Smooth muscle cell (in vitro differentiated cells): ENCODE results near the gene TMEM266. TPM values are rescaled to one million over a fixed set of nuclear protein-coding genes. Genes with fewer than 3 reads are reported as not detected.

Experiments
- DNase-seq: peaks from one replicate; lab custom pipeline; 2025; ENCODE audit not compliant: unreplicated experiment; lab: John Stamatoyannopoulos, UW
- H2AFZ ChIP-seq: fragments of 200-600 bp; sonication (generic); 2 replicates; pipeline ENCODE4 v1.6.0; 2016; ENCODE audit warnings: antibody characterized with exemption, low read depth, mild to moderate bottlenecking
- H3F3A ChIP-seq: fragments of 200-600 bp; sonication (generic); 2 replicates; pipeline ENCODE4 v1.6.0; 2017; ENCODE audit warnings: antibody characterized with exemption, low read depth
- H3K27ac ChIP-seq: fragments of 200-600 bp; sonication (generic); 2 replicates; pipeline ENCODE4 v1.5.1; 2016; ENCODE audit warnings: low read depth, mild to moderate bottlenecking
- H3K27me3 ChIP-seq: fragments of 200-600 bp; sonication (generic); 2 replicates; pipeline ENCODE4 v1.6.1; 2016; ENCODE audit warnings: low read depth, mild to moderate bottlenecking
- H3K36me3 ChIP-seq: fragments of 200-600 bp; sonication (generic); 2 replicates; pipeline ENCODE4 v1.5.1; 2016; ENCODE audit warnings: low read depth
- H3K4me1 ChIP-seq: fragments of 200-600 bp; sonication (generic); 2 replicates; pipeline ENCODE4 v1.5.1; 2016; ENCODE audit warnings: low read depth
- H3K4me2 ChIP-seq: fragments of 200-600 bp; sonication (generic); 2 replicates; pipeline ENCODE4 v1.6.0; 2016; ENCODE audit warnings: mild to moderate bottlenecking
- H3K4me3 ChIP-seq: fragments of 200-600 bp; sonication (generic); 2 replicates; pipeline ENCODE4 v1.5.1; 2016; ENCODE audit warnings: mild to moderate bottlenecking
- H3K79me2 ChIP-seq: fragments of 200-600 bp; sonication (generic); 2 replicates; pipeline ENCODE4 v1.6.0; 2016; ENCODE audit warnings: low read depth, mild to moderate bottlenecking
- H3K9ac ChIP-seq: fragments of 200-600 bp; sonication (generic); 2 replicates; pipeline ENCODE4 v1.6.0; 2016; ENCODE audit warnings: low read depth
- H3K9me3 ChIP-seq: fragments of 200-600 bp; sonication (generic); replicated peaks from 2 replicates; pipeline ENCODE4 v1.5.1; 2016; ENCODE audit warnings: low read depth
- H4K20me1 ChIP-seq: fragments of 200-600 bp; sonication (generic); 2 replicates; pipeline ENCODE4 v1.6.0; 2016; ENCODE audit warnings: low read depth
- WGBS: methylation state at CpG from one replicate; pipeline ENCODE4 v1.1.7; 2016; ENCODE audit warnings: low lambda C conversion rate; 5-methylcytosine and 5-hydroxymethylcytosine counted together
- polyA plus RNA-seq: library from polyadenylated mRNA; unstranded; fragments of >200 nt; fragmentation: Nextera tagmentation; extraction: Ambion mirVana; gene quantifications from 2 replicates; pipeline ENCODE4 v1.2.1, GENCODE V29; 2016
- total RNA-seq: library from RNA; depleted of rRNA; stranded (reverse); fragments of >200 nt; gene quantifications from 2 replicates; pipeline ENCODE4 v1.2.3, GENCODE V29; 2014
- TF ChIP-seq, protein P1 (sequence below): fragments of 200-600 bp; sonication (generic); IDR thresholded peaks from 2 replicates; pipeline ENCODE4 v1.5.1; 2017; ENCODE audit warnings: borderline replicate concordance, mild to moderate bottlenecking, antibody characterized with exemption; ENCODE audit not compliant: insufficient read depth, poor library complexity, severe bottlenecking

TMEM266 gene
- total and polyA plus RNA-seq, 2 experiments from 2014 or later, result 0.27 TPM; not detected in 1

DNA sequence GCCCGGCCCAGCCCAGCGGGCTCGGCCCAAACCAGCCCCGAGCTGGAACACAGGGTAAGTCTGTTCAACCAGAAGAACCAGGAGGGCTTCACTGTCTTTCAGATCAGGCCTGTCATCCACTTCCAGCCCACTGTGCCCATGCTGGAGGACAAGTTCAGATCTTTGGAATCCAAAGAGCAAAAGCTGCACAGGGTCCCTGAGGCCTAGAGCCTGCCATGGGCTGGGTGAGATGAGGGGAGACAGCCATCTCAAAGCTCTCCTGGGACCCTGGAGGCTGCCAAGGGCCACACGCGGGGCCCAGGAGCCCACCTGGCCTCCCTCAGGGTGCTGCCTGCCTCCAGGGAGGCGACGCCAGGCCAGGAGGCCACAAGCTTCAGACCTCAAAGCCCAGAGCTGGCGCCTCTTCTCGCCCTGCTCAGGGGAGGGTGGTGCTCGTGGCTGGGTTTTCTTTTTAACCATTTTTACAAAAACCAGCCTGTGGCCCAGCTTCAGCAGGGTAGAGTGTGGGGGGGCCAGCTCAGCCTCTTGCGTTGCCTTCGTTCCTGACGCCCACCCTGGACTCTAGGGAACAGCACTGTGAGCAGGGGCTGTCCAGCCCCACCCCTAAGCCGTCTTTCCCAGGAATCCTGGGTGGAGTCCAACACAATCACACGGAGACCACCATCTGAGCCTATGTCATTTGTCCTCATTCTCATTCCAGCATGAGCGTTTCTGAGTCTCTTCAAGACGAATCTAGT is 144.5 kb downstream of the TMEM266 start:
- no peaks in the 10 kb centered on the region for H3K27me3 ChIP-seq
- H3K36me3 ChIP-seq, result no peaks in the 10 kb centered on the region
- H3K79me2 ChIP-seq, result no peaks in the 10 kb centered on the region
- H3K4me1 ChIP-seq, result no peaks in the 10 kb centered on the region
- no peaks in the 10 kb centered on the region for H3F3A ChIP-seq
- TF ChIP-seq, protein P1, sequence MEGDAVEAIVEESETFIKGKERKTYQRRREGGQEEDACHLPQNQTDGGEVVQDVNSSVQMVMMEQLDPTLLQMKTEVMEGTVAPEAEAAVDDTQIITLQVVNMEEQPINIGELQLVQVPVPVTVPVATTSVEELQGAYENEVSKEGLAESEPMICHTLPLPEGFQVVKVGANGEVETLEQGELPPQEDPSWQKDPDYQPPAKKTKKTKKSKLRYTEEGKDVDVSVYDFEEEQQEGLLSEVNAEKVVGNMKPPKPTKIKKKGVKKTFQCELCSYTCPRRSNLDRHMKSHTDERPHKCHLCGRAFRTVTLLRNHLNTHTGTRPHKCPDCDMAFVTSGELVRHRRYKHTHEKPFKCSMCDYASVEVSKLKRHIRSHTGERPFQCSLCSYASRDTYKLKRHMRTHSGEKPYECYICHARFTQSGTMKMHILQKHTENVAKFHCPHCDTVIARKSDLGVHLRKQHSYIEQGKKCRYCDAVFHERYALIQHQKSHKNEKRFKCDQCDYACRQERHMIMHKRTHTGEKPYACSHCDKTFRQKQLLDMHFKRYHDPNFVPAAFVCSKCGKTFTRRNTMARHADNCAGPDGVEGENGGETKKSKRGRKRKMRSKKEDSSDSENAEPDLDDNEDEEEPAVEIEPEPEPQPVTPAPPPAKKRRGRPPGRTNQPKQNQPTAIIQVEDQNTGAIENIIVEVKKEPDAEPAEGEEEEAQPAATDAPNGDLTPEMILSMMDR, result no peak
- H3K4me3 ChIP-seq, result no peak overlapping the region
- DNase-seq, result no peak
- H3K9ac ChIP-seq, result no peak overlapping the region
- H3K27ac ChIP-seq, result no peak overlapping the region
- 90% methylated on average over 18 of the region's 18 CpGs for WGBS
- no peaks in the 10 kb centered on the region for H4K20me1 ChIP-seq
- H3K9me3 ChIP-seq, result no peaks in the 10 kb centered on the region
- H3K4me2 ChIP-seq, result no peak overlapping the region
- no peak overlapping the region for H2AFZ ChIP-seq

DNA sequence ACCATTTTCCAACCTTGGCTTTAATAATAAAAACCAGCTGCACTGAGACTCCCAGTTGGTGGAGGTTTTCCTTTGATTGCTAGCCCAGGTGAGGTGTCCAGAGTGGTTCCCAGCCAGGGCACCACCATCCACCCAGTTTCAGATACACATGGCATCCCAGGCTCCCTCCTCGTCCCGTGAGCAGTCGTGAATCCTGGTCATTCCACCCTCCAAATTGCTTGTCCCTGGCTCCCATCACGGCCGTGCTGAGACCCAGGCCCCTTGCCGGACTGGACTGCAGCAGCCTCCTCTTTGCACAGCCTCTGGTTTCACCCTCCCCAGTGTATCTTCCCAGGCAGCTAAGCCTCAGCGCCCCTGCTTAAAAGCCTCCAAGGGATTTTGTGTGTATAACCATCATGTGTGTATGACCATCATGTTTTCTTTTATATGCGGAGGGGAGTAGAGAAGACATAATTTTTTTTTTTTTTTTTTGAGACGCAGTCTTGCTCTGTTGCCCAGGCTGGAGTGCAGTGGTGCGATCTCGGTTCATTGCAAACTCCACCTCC is 145.2 kb downstream of the TMEM266 start:
- Histone ChIP-seq H3K27ac (no peak overlapping the region), H3K9me3 (no peaks in the 10 kb centered on the region)
- TF ChIP-seq, protein P1, result no peak

DNA sequence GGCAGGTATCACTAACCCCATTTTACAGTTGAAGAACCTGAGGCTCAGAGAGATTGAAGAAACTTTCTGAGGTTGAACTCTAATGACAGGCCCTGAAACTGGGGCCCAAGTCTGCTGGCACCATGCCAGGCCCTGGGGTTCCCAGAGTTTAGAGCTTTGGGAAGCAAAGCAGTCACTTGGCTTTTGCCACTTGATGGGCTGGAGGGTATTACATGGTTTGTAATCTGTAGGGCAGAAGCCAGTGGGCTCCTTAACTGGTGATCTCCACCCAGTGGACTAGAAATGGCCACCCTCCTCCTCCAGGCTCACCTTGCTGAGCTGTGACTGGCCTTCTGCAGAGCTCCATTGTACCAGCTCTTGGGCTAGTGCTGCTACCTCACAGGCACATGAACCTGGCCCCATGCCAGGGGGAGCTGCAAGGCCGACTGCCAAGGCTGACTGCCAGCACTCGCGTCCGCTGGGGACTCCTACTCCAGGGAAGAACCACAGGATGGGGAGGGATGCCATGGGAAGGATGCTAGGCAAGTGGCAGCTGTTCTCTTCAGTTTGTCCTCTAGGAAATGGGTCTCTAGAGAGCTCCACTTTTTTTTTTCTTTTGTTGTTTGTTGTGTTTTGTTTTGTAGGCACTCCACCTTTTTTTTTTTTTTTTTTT is 146.7 kb downstream of the TMEM266 start:
- no peak for DNase-seq

More for the DNA sequence above, 145.2 kb downstream of the TMEM266 start:
- Histone ChIP-seq H3K36me3 (no peaks in the 10 kb centered on the region), H3K79me2 (no peaks in the 10 kb centered on the region), H3K9ac (no peak overlapping the region), H2AFZ (no peak overlapping the region), H3K4me1 (no peaks in the 10 kb centered on the region), H3K27me3 (no peaks in the 10 kb centered on the region), H4K20me1 (no peaks in the 10 kb centered on the region), H3F3A (no peaks in the 10 kb centered on the region), H3K4me2 (no peak overlapping the region), H3K4me3 (no peak overlapping the region)
- WGBS, result 94% methylated on average over 11 of the region's 11 CpGs
- no peak for DNase-seq

More for the DNA sequence above, 146.7 kb downstream of the TMEM266 start:
- H3K4me2 ChIP-seq, result no peak overlapping the region
- 96% methylated on average over 4 of the region's 4 CpGs for WGBS
- no peaks in the 10 kb centered on the region for H3K79me2 ChIP-seq
- no peaks in the 10 kb centered on the region for H3K9me3 ChIP-seq
- no peaks in the 10 kb centered on the region for H3K27me3 ChIP-seq
- no peaks in the 10 kb centered on the region for H4K20me1 ChIP-seq
- H2AFZ ChIP-seq, result no peak overlapping the region
- H3F3A ChIP-seq, result no peaks in the 10 kb centered on the region
- no peak overlapping the region for H3K4me3 ChIP-seq
- TF ChIP-seq, protein P1, result no peak
- H3K27ac ChIP-seq, result no peak overlapping the region
- H3K36me3 ChIP-seq, result no peaks in the 10 kb centered on the region
- H3K4me1 ChIP-seq, result no peaks in the 10 kb centered on the region
- H3K9ac ChIP-seq, result no peak overlapping the region
